Nephron (organoid): ENCODE measurements around the gene SLC43A2.

Source experiments
- H3K27ac Mint-ChIP-seq, 3 experiments: 2 replicates each; pipeline ENCODE4 v1.8.0; 2020; ENCODE audit warnings: mixed read lengths in 3 of 3, mild to moderate bottlenecking in 2 of 3, moderate library complexity in 1 of 3
- H3K27me3 Mint-ChIP-seq: 2 replicates; pipeline ENCODE4 v1.8.0; 2021; ENCODE audit warnings: low read depth, mild to moderate bottlenecking, moderate library complexity, mixed read lengths
- H3K36me3 Mint-ChIP-seq: 2 replicates; pipeline ENCODE4 v1.8.0; 2020; ENCODE audit warnings: low read depth, mixed read lengths
- H3K4me1 Mint-ChIP-seq: 2 replicates; pipeline ENCODE4 v1.8.0; 2020; ENCODE audit warnings: mixed read lengths
- H3K4me3 Mint-ChIP-seq, 3 experiments: 2 replicates each; pipeline ENCODE4 v1.8.0; 2020; ENCODE audit warnings: mild to moderate bottlenecking in 3 of 3, mixed read lengths in 3 of 3, moderate library complexity in 2 of 3
- H3K9me3 Mint-ChIP-seq: 2 replicates; pipeline ENCODE4 v1.8.0; 2020; ENCODE audit warnings: mixed read lengths
- CTCF ChIP-seq, 3 experiments: fragments of 200-600 bp; sonication (generic); IDR thresholded peaks; one replicate each; pipeline ENCODE4 v1.5.0; 2021; ENCODE audit warnings: antibody characterized with exemption in 3 of 3; ENCODE audit not compliant: unreplicated experiment in 3 of 3

Gene SLC43A2

GRCh38 chr17:1625581-1625980 lies 3.1 kb downstream of the SLC43A2 start:
- Mint-ChIP-seq H3K4me1 (peaks cover 21% of the 10 kb centered on the region), H3K9me3 (no peaks in the 10 kb centered on the region)
- TF ChIP-seq CTCF (IDR thresholded peaks at IDR 0.05; ENCODE audit: unreplicated experiment in 3 of 3): no peak

GRCh38 chr17:1625053-1625452 lies 3.6 kb downstream of the SLC43A2 start:
- Mint-ChIP-seq H3K4me1 (peaks cover 17% of the 10 kb centered on the region), H3K36me3 (no peaks in the 10 kb centered on the region), H3K9me3 (no peaks in the 10 kb centered on the region), H3K27ac (no peak overlapping the region), H3K4me3 (no peak overlapping the region), H3K27me3 (peaks cover 44% of the 10 kb centered on the region)
- TF ChIP-seq CTCF (IDR thresholded peaks at IDR 0.05; ENCODE audit: unreplicated experiment in 3 of 3): no peak

More at GRCh38 chr17:1625581-1625980, 3.1 kb downstream of the SLC43A2 start:
- Mint-ChIP-seq H3K27me3 (peaks cover 50% of the 10 kb centered on the region), H3K27ac (peak overlapping the region in 1 of 3 experiments; percentile 41), H3K4me3 (peak overlapping the region; percentile 32 to 67 (median 42)), H3K36me3 (no peaks in the 10 kb centered on the region)

GRCh38 chr17:1624650-1625049 lies 4.0 kb downstream of the SLC43A2 start:
- Mint-ChIP-seq H3K36me3 (no peaks in the 10 kb centered on the region), H3K4me3 (no peak overlapping the region), H3K27ac (no peak overlapping the region), H3K9me3 (no peaks in the 10 kb centered on the region), H3K4me1 (peaks cover 16% of the 10 kb centered on the region), H3K27me3 (peaks cover 43% of the 10 kb centered on the region)
- no peak for TF ChIP-seq CTCF (IDR thresholded peaks at IDR 0.05; ENCODE audit: unreplicated experiment in 3 of 3)

- no peak overlapping the region for H3K4me3 Mint-ChIP-seq
Measured at GRCh38 chr17:1623057-1623630, 5.5 kb downstream of the SLC43A2 start.

GRCh38 chr17:1621273-1621954 lies 7.2 kb downstream of the SLC43A2 start:
- TF ChIP-seq CTCF (IDR thresholded peaks at IDR 0.05; ENCODE audit: unreplicated experiment in 3 of 3): no peak
- no peaks in the 10 kb centered on the region for H3K9me3 Mint-ChIP-seq
- peaks cover 8% of the 10 kb centered on the region for H3K4me1 Mint-ChIP-seq
- H3K36me3 Mint-ChIP-seq: no peaks in the 10 kb centered on the region
- H3K4me3 Mint-ChIP-seq: no peak overlapping the region
- peaks cover 24% of the 10 kb centered on the region for H3K27me3 Mint-ChIP-seq
- H3K27ac Mint-ChIP-seq: no peak overlapping the region

More at GRCh38 chr17:1623057-1623630, 5.5 kb downstream of the SLC43A2 start:
- H3K4me1 Mint-ChIP-seq: peaks cover 16% of the 10 kb centered on the region
- peaks cover 36% of the 10 kb centered on the region for H3K27me3 Mint-ChIP-seq
- TF ChIP-seq CTCF (IDR thresholded peaks at IDR 0.05; ENCODE audit: unreplicated experiment in 3 of 3): no peak
- no peak overlapping the region for H3K27ac Mint-ChIP-seq
- H3K9me3 Mint-ChIP-seq: no peaks in the 10 kb centered on the region
- H3K36me3 Mint-ChIP-seq: no peaks in the 10 kb centered on the region

GRCh38 chr17:1620486-1620885 lies 8.1 kb downstream of the SLC43A2 start:
- no peaks in the 10 kb centered on the region for H3K4me1 Mint-ChIP-seq
- H3K27me3 Mint-ChIP-seq: peaks cover 16% of the 10 kb centered on the region
- no peak for TF ChIP-seq CTCF (IDR thresholded peaks at IDR 0.05; ENCODE audit: unreplicated experiment in 3 of 3)
- no peaks in the 10 kb centered on the region for H3K9me3 Mint-ChIP-seq
- H3K27ac Mint-ChIP-seq: no peak overlapping the region
- H3K36me3 Mint-ChIP-seq: no peaks in the 10 kb centered on the region
- no peak overlapping the region for H3K4me3 Mint-ChIP-seq
